NAMALWA (cell line): ENCODE measurements around the gene CCDC70.
"Not testable (repeated sequence)": the region's sequence is repeated elsewhere in the genome, so short reads cannot be mapped to it uniquely, and the experiment has no call there.

Experiments
- DNase-seq: peaks from one replicate; pipeline ENCODE4 v3.0.0-alpha.2; 2015; ENCODE audit warnings: low spot score

CCDC70 gene

GRCh38 chr13:51909265-51909664, 47.5 kb downstream of the CCDC70 start:
- not testable (repeated sequence) for DNase-seq

GRCh38 chr13:51910508-51910907, 48.7 kb downstream of the CCDC70 start:
- DNase-seq, result no peak

GRCh38 chr13:51912091-51912490, 50.3 kb downstream of the CCDC70 start:
- no peak for DNase-seq

- peak; percentile 18 for DNase-seq
Observed at GRCh38 chr13:51912511-51913225, 50.9 kb downstream of the CCDC70 start.

GRCh38 chr13:51913421-51914136, 51.8 kb downstream of the CCDC70 start:
- peak; percentile 12 for DNase-seq

GRCh38 chr13:51914137-51914493, 52.3 kb downstream of the CCDC70 start:
- no peak for DNase-seq
